Gastrocnemius medialis (tissue), 4 donors: ENCODE results near the gene FAM114A1.

Experiments used
- POLR2A ChIP-seq, 2 donors: fragments of 450-650 bp; IDR thresholded peaks; one replicate each; pipeline ENCODE4 v1.6.1; 2017; ENCODE audit warnings: antibody characterized with exemption in 2 of 2, mild to moderate bottlenecking in 2 of 2, moderate library complexity in 2 of 2
- TF ChIP-seq, protein P1 (sequence below), 5 experiments: fragments of 450-650 bp in 3 of 5; fragments of 200-600 bp in 2 of 5; sonication (generic) in 2 of 5; IDR thresholded peaks in 4 of 5; conservative IDR thresholded peaks in 1 of 5; 1 replicate in 4 of 5; 2 replicates in 1 of 5; pipeline ENCODE4 v1.5.1; 2016 to 2019; ENCODE audit warnings: antibody characterized with exemption in 5 of 5, mild to moderate bottlenecking in 3 of 5, moderate library complexity in 3 of 5

DNA sequence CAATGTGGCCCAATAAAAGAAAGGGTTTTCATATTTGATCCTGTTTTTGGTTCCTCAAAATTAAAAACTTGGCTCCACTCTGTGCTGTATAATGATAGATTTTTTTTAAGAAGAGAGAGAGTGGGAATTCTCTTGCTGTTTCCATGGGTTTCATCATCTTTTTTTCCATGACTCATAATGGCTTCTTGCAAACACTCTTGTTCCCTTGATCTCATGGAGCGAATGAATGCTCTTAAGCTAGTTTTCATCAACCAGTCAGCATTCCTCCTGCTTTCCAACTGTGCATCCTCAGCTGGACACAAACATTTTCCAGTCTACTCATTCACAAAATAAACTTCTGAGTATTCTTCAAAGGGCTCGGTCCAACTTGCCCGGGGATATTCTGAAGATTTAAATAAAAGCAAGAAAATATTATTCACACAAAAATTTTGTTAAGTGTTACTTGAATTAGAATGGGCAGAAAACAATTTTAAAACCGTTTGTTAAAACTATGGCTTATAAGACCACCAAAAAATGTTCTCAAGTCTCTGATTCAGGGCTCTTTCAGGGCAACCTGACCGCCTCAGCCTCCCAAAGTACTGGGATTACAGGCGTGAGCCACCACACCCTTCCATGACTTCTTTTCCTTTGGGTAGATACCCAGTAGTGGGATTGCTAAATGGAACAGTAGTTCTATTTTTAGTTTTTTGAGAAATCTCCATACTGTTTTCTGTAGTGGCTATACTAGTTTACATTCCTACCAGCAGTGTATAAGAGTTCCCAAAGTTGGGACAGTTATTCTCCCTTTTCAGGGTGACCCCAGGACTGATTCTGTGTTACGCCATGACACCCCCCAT is 99.9 kb downstream of the FAM114A1 start:
- TF ChIP-seq, protein P1, sequence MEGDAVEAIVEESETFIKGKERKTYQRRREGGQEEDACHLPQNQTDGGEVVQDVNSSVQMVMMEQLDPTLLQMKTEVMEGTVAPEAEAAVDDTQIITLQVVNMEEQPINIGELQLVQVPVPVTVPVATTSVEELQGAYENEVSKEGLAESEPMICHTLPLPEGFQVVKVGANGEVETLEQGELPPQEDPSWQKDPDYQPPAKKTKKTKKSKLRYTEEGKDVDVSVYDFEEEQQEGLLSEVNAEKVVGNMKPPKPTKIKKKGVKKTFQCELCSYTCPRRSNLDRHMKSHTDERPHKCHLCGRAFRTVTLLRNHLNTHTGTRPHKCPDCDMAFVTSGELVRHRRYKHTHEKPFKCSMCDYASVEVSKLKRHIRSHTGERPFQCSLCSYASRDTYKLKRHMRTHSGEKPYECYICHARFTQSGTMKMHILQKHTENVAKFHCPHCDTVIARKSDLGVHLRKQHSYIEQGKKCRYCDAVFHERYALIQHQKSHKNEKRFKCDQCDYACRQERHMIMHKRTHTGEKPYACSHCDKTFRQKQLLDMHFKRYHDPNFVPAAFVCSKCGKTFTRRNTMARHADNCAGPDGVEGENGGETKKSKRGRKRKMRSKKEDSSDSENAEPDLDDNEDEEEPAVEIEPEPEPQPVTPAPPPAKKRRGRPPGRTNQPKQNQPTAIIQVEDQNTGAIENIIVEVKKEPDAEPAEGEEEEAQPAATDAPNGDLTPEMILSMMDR (IDR thresholded peaks at IDR 0.05 in 4 of 5, conservative IDR thresholded peaks at IDR 0.05 in 1 of 5) = no peak
- no peak for TF ChIP-seq POLR2A (IDR thresholded peaks at IDR 0.05)
